ENCODE measurements around the gene SLC4A8.

DNA sequence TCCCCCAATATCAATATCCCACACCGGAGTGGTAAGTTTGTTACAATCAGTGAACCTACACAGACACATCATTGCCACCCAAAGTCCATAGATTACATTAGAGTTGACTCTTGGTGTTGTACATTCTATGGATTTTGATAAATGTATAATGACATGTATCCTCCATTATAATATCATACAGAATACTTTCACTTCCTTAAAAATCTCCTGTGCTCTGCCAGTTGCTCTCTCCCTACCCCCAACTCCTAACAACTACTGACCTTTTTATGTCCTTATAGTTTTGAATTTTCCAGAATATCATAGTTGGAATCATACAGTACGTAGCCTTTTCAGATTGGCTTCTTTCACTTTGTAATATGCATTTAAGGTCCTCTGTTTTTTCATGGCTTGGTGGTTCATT lies 48.4 kb downstream of the SLC4A8 start:
- TF ChIP-seq, protein P1, sequence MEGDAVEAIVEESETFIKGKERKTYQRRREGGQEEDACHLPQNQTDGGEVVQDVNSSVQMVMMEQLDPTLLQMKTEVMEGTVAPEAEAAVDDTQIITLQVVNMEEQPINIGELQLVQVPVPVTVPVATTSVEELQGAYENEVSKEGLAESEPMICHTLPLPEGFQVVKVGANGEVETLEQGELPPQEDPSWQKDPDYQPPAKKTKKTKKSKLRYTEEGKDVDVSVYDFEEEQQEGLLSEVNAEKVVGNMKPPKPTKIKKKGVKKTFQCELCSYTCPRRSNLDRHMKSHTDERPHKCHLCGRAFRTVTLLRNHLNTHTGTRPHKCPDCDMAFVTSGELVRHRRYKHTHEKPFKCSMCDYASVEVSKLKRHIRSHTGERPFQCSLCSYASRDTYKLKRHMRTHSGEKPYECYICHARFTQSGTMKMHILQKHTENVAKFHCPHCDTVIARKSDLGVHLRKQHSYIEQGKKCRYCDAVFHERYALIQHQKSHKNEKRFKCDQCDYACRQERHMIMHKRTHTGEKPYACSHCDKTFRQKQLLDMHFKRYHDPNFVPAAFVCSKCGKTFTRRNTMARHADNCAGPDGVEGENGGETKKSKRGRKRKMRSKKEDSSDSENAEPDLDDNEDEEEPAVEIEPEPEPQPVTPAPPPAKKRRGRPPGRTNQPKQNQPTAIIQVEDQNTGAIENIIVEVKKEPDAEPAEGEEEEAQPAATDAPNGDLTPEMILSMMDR (IDR thresholded peaks at IDR 0.05 in 2 of 3, conservative IDR thresholded peaks at IDR 0.05 in 1 of 3; ENCODE audit: insufficient read depth in 2 of 3, low read depth in 1 of 3, low read length in 3 of 3), result no peak
- TF ChIP-seq CHD2 (IDR thresholded peaks at IDR 0.05; ENCODE audit: low read depth, low read length) (no peak), PYGO2 (tag; IDR thresholded peaks at IDR 0.05) (no peak), RFX5 (IDR thresholded peaks at IDR 0.05; ENCODE audit: low read depth, low read length) (no peak), SP1 (CRISPR knock-in tag; IDR thresholded peaks at IDR 0.05) (no peak), ZNF740 (CRISPR knock-in tag; IDR thresholded peaks at IDR 0.05) (no peak), ZNF740 (tag; IDR thresholded peaks at IDR 0.05) (no peak), NCOA1 (IDR thresholded peaks at IDR 0.05; ENCODE audit: low read depth) (no peak), FOXP1 (CRISPR knock-in tag; IDR thresholded peaks at IDR 0.05) (no peak)

All from K562 (cell line).